HG03571 (cell line): ENCODE data around the gene ZNF544.
"Not testable (repeated sequence)": the region's sequence is repeated elsewhere in the genome, so short reads cannot be mapped to it uniquely, and the experiment has no call there.

ENCODE experiments used
- ATAC-seq: cut with Tn5 transposase; IDR thresholded peaks from one replicate; pipeline ENCODE4 v1.9.1; 2021; ENCODE audit not compliant: unreplicated experiment

Gene ZNF544

DNA sequence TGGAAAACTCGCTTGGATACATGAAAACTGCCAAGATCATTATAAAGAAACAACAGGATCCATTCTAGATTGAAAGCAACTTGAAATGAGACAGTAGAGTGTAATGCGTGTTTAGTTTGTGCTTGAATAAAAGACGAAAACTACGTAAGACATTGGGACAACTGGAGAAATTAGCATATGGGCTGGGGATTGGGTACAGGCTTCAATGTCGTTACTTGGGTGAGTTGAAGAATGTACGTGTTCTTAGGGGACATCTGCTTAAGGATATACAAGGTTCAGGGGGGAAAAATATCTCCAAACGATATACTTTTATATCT is 76.0 kb downstream of the ZNF544 start:
- ATAC-seq: no peak

DNA sequence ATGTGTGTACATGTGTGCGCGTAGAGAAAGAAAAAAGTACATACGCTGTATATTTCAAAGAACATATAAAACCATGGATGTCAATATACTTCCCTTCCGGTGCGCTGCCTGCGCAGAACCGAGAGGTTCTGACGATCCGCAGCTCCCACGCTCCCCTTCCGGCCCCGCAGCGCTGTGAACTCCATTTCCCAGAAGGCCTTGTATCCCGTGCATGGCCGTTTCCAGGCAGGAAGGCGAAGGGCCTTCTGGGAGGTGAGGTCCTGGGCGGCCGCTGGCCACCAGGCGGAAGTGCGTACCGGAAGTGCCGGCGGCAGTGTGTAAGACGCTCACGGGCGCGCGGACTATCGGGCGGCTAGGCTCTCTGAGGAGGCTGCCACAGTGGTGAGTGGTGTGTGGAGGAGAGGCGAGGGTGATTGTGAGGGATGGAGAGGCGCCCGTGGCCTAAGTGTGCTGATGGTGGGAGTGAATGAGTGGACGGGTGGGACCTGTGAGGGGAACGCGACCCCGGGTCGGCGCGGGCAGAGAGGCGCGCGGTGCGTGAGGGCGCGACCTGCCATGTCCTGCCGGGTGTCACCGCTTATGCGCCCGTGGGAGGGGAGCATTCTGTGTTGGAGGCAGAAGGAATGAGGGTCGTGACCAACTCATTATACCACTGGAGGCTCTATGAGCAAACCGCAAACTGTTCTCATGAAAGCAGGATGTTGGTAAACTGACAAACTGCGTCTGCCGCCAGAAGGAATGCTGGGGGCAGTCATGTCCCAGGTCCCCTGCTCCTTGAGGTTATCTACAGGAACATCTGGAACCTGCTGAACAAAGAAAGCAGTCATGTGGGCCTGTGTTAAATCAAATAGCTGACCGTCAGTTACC is 76.6 kb downstream of the ZNF544 start, which contains the start of gene ERVK3-1:
Gene ERVK3-1 (plus strand): TSS at position 313 of the 867 bp plus-strand sequence. CDS start 6,792 bp downstream, outside the sequence.
- peak; percentile 92 for ATAC-seq

DNA sequence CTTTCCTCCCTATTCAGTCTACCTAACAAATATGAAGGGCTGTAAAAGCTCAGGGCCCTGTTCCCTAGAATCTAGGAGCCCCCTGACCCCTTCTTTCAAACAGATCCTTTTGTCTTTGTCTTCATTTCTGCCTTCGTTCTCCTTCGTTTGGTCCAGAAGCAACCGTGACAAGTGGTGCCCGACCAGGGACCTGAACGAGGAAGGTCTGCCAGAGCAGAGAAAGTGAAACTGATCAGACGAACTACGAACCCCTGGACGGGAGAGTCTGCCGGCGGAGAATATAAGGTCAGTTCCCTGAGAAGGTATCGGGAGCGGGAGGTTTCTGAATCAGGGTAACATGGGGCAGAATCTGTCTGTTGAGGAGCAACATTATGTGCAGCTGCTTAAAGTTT is 77.2 kb downstream of the ZNF544 start:
- ATAC-seq: no peak

DNA sequence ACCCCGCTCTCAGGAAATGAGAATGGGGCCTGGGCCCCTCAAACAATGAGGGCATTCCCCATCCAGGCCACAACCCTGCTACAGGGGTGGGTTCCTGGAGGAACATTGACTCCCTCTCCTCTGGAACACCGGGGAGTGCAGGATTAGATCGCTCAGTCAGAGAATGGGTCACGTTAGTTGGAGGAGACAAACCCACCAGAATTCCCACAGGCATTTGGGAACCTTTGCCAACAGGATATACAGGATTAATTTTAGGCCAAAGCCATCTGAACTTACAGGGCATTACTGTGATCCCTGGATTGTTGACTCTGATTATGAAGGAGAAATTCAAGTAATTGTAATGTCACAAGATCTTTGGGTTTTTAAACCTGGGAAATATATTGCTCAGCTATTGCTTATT is 79.0 kb downstream of the ZNF544 start:
- ATAC-seq: no peak

DNA sequence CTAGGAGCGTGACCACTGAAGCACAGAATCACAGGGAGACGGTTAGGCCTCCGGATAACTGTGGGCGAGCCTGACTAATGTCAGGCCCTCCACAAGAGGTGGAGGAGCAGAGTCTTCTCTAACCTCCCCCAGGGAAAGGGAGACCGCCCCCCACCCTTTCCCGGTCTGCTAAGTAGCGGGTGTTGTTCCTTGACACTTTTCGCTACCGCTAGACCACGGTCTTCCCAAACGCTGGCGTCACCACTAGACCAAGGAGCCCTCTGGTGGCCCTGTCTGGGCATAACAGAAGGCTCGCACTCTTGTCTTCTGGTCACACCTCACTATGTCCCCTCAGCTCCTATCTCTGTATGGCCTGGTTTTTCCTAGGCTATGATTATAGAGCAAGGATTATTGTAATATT is 82.0 kb downstream of the ZNF544 start:
- ATAC-seq: not testable (repeated sequence)

DNA sequence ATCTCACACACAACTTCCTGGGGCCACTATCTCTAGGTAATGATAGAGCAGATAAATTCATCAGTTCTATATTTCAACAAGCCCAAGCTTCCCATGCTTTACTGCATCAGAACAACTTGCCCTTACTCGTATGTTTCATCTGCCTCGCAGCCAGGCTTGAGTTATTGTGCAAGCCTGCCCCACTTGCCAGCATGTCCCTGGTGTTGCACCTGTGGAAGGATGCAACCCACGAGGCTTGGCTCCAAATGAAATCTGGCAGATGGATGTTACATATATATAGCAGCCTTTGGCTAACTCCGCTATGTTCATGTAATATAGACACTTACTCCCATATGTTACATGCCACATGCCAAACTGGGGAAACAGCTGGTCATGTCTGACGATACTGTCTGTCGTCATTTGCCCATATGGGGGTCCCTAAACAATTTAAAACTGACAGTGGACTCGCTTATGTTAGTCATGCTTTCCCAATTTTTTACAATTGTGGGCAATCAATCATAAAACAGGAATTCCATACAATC is 82.7 kb downstream of the ZNF544 start:
- ATAC-seq: no peak
